Measurements from ENCODE around the gene MYBPH. TPM values are rescaled to one million over a fixed set of nuclear protein-coding genes. Genes with fewer than 3 reads are reported as not detected.
A peak's percentile ranks its signal among the peaks of the same experiment; 100 is the strongest.

Gene MYBPH
- total and polyA plus RNA-seq, 2 experiments from 2014 or later = not detected

DNA sequence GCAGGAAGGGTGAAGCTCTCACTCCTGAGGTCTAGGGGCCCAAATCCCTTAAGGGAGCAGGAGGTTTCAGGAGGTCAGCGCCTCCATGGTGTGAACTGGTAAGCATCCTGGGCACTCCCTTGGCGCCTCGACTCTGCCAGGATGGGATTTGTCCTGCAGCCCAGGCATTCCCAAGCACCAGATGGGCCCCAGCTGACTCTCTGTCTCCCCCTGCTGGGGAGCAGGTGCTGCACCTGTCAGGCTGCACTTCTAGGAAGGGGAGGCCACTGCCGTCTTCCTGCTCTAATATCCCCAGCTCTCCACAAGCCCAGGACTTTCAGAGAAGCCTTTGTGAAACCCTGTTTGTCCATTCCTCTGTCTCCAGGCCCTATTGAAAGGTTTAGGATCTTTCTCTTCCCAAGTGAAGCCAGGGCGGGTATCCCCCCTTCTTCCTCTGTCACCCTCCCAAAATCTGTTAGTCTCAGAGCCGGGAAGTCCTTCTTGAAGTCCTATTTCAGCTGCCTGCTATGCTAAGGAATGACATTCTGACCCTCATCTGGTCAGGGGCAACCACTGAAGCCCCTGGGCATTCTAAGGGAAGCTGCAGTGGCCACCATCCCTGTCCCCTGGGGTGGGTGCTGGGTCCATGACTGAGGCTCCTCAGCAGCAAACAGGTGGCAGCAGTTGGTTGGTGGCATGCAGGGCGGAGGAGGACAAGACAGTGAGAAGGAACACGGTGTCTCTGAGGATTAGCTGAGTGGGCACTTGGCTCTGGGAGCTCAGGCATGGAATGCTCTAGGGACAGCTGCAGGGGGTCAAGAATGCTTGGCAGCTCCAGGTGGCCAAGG lies 3.2 kb downstream of the MYBPH start:
- Histone ChIP-seq H3K4me1 (ENCODE audit: insufficient read depth) (no peaks in the 10 kb centered on the region; the same call in 1 of the 2 replicates), H3K27ac (ENCODE audit: low read depth) (no peak overlapping the region), H4K20me1 (replicated peaks; ENCODE audit: insufficient read depth) (no peaks in the 10 kb centered on the region), H3F3A (replicated peaks; ENCODE audit: low read depth) (no peaks in the 10 kb centered on the region), H3K4me2 (no peak overlapping the region), H2AFZ (no peak overlapping the region), H3K4me3 (no peak overlapping the region), H3K79me2 (replicated peaks; ENCODE audit: insufficient read depth) (no peaks in the 10 kb centered on the region), H3K27me3 (ENCODE audit: insufficient read depth) (no peaks in the 10 kb centered on the region), H3K9me2 (ENCODE audit: insufficient read depth) (no peaks in the 10 kb centered on the region), H3K36me3 (ENCODE audit: insufficient read depth) (no peaks in the 10 kb centered on the region)
- H3K4me1 Mint-ChIP-seq = peaks cover 3% of the 10 kb centered on the region; the same call in 1 of the 3 replicates
- TF ChIP-seq CREB1 (CRISPR knock-in tag; IDR thresholded peaks at IDR 0.05; ENCODE audit: low read depth) = peak; percentile 18; the same call in 1 of the 2 replicates
- TF ChIP-seq POLR2AphosphoS5 (IDR thresholded peaks at IDR 0.05; ENCODE audit: low read depth) = no peak
- no peak for TF ChIP-seq ZNF114 (CRISPR knock-in tag; IDR thresholded peaks at IDR 0.05)
- TF ChIP-seq, protein P1, sequence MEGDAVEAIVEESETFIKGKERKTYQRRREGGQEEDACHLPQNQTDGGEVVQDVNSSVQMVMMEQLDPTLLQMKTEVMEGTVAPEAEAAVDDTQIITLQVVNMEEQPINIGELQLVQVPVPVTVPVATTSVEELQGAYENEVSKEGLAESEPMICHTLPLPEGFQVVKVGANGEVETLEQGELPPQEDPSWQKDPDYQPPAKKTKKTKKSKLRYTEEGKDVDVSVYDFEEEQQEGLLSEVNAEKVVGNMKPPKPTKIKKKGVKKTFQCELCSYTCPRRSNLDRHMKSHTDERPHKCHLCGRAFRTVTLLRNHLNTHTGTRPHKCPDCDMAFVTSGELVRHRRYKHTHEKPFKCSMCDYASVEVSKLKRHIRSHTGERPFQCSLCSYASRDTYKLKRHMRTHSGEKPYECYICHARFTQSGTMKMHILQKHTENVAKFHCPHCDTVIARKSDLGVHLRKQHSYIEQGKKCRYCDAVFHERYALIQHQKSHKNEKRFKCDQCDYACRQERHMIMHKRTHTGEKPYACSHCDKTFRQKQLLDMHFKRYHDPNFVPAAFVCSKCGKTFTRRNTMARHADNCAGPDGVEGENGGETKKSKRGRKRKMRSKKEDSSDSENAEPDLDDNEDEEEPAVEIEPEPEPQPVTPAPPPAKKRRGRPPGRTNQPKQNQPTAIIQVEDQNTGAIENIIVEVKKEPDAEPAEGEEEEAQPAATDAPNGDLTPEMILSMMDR (conservative IDR thresholded peaks at IDR 0.05; ENCODE audit: low read depth in 2 of 2) = peak; percentile 72 to 98
- H3K36me3 Mint-ChIP-seq (ENCODE audit: low read depth) = no peaks in the 10 kb centered on the region
- ATAC-seq (peak; percentile 93), DNase-seq (ENCODE audit: low spot score) (peak; percentile 85)
- no peak overlapping the region for H3K4me3 Mint-ChIP-seq
- no peaks in the 10 kb centered on the region for H3K9me3 Mint-ChIP-seq
- H3K27ac Mint-ChIP-seq = no peak overlapping the region
- peaks cover 13% of the 10 kb centered on the region for H3K27me3 Mint-ChIP-seq (ENCODE audit: insufficient read depth, low read depth, poor library complexity)

DNA sequence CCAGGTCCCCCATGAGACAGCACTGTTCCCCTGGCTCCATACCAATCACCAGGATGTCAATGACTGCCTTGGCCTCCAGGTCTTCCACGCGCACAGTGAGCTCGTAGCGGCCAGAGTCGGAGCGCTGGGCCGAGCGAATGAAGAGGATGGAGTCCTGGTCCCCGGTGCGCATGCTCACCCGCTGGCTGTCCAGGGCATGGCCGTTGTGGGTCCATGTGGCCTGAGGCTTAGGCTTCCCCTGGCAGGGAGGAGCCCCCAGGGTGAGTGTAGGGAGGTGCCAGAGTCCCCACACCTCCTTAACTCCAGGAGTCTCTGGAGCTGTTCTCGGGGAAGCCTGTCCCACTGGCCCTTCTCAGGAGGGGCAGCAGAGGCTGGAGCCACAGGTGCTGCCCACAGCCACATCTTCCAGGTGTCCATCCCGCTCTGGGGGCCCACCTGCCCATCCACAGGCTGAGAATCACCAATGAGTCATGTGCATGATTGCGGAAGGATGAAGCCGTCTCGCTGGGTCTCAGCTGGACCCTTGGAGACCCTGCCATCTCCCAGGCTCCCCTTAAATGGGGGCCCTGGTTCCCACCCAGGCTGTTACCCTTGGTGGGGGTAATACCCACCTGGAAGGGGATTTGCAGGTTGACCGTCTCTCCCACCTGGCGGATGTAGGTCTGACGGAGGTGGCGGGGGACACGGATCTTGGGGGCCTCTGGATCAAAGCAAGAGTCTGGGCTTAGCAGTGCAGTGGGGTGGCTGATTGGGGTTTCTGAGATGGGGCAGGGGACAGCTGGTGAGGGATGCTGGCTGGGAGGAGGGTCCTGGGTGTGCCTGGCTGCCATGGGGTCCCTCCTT lies 4.1 kb downstream of the MYBPH start:
- no peak for TF ChIP-seq JUNB (IDR thresholded peaks at IDR 0.05; ENCODE audit: unreplicated experiment)
- no peak for TF ChIP-seq ZNF114 (CRISPR knock-in tag; IDR thresholded peaks at IDR 0.05)
- TF ChIP-seq CREB1 (CRISPR knock-in tag; IDR thresholded peaks at IDR 0.05; ENCODE audit: low read depth) = no peak
- TF ChIP-seq, protein P2, sequence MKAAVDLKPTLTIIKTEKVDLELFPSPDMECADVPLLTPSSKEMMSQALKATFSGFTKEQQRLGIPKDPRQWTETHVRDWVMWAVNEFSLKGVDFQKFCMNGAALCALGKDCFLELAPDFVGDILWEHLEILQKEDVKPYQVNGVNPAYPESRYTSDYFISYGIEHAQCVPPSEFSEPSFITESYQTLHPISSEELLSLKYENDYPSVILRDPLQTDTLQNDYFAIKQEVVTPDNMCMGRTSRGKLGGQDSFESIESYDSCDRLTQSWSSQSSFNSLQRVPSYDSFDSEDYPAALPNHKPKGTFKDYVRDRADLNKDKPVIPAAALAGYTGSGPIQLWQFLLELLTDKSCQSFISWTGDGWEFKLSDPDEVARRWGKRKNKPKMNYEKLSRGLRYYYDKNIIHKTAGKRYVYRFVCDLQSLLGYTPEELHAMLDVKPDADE (IDR thresholded peaks at IDR 0.05) = no peak
- H3F3A ChIP-seq (replicated peaks; ENCODE audit: low read depth) = no peaks in the 10 kb centered on the region
- Mint-ChIP-seq H3K27me3 (ENCODE audit: insufficient read depth, low read depth, poor library complexity) (peaks cover 13% of the 10 kb centered on the region), H3K27ac (no peak overlapping the region), H3K36me3 (ENCODE audit: low read depth) (no peaks in the 10 kb centered on the region), H3K9me3 (no peaks in the 10 kb centered on the region), H3K4me3 (no peak overlapping the region), H3K4me1 (peaks cover 2% of the 10 kb centered on the region; the same call in 1 of the 3 replicates)
- no peak overlapping the region for H3K27ac ChIP-seq (ENCODE audit: low read depth)
- no peaks in the 10 kb centered on the region for H3K36me3 ChIP-seq (ENCODE audit: insufficient read depth)
- ATAC-seq = no peak
- no peaks in the 10 kb centered on the region; the same call in 1 of the 2 replicates for H3K4me1 ChIP-seq (ENCODE audit: insufficient read depth)
- no peaks in the 10 kb centered on the region for H3K9me2 ChIP-seq (ENCODE audit: insufficient read depth)
- no peaks in the 10 kb centered on the region for H4K20me1 ChIP-seq (replicated peaks; ENCODE audit: insufficient read depth)
- no peaks in the 10 kb centered on the region for H3K79me2 ChIP-seq (replicated peaks; ENCODE audit: insufficient read depth)
- H3K4me2 ChIP-seq = no peak overlapping the region
- H2AFZ ChIP-seq = no peak overlapping the region
- no peaks in the 10 kb centered on the region for H3K27me3 ChIP-seq (ENCODE audit: insufficient read depth)
- DNase-seq (ENCODE audit: low spot score) = no peak
- no peak overlapping the region for H3K4me3 ChIP-seq
